Activated CD8-positive, alpha-beta memory T cell treated with anti-CD3 and anti-CD28 coated beads, Interleukin-2, amount 50 U/mL, for 24 hours (primary cell): ENCODE data around the gene HOXC13.

Experiments used
- DNase-seq: peaks from one replicate; pipeline ENCODE4 v3.0.0-alpha.2; 2020; ENCODE audit errors: extremely low read depth

The HOXC13 gene

GRCh38 chr12:53995378-53996239 lies 57.0 kb downstream of the HOXC13 start:
- DNase-seq, result no peak
